Brain microvascular endothelial cell (primary cell): ENCODE data around the gene WEE2.

Source experiments
- DNase-seq: peaks from one replicate; pipeline ENCODE4 v3.0.0-alpha.2; 2020
- H3K27ac ChIP-seq: fragments of 250-450 bp; sonication (Bioruptor Pico); 2 replicates; pipeline ENCODE4 v1.5.1; 2020; ENCODE audit warnings: mild to moderate bottlenecking, moderate library complexity
- H3K27me3 ChIP-seq: fragments of 250-450 bp; sonication (Bioruptor Pico); replicated peaks from 2 replicates; pipeline ENCODE4 v1.5.1; 2020; ENCODE audit warnings: mild to moderate bottlenecking
- H3K36me3 ChIP-seq: fragments of 250-450 bp; sonication (Bioruptor Pico); replicated peaks from 2 replicates; pipeline ENCODE4 v1.5.1; 2020; ENCODE audit warnings: mild to moderate bottlenecking
- H3K4me3 ChIP-seq: 2 replicates; pipeline ENCODE4 v1.5.1; 2011; ENCODE audit warnings: low read depth, mild to moderate bottlenecking, control low read depth, low read length, moderate library complexity
- in situ Hi-C: cut with HindIII; loops from 2 replicates; pipeline ENCODE4 v1.10.0; 2017; ENCODE audit warnings: low sequenced_read_pairs, low pct_ligation_motif_present
- TF ChIP-seq, protein P1 (sequence below): IDR thresholded peaks from 2 replicates; pipeline ENCODE4 v1.5.1; 2011; ENCODE audit warnings: low read depth, mild to moderate bottlenecking, moderate library complexity, low read length, control low read depth, inconsistent platforms; ENCODE audit errors: missing control alignments

Gene WEE2

DNA sequence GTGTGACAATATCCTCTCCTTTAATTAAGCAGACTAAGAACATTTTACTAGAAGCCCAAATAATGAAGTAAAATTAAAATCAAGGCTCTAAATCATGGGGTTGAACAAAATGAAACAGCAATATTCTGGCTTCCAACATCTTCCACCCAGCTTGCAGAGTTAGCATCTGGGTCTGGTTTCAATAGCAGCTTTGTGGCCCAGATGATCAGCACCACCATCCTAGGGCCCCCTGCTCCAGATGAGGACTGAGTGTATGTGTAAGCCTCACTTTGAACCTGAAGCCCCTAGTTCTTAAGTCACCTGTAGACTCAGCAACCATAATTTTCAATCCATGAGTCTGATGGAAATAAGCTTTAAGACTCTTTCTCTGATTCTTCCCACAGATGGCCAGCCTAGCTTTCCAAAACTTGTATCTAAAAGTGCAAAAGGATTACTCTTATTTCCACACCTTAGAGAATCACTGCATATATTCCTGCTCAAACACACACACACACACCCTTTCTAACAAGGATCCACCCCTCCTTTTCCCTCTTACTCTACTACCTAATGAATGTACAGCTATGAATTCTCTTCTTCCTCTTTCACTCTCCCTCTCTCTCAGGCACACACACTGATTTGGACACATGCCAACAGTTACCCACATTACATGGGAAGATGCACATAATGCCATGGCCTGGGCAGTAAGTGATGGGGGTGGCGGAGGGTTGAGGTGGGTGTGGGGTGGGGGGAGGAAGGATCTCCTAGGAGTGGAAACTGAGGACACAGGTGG is 9.7 kb upstream of the WEE2 start:
- Histone ChIP-seq H3K36me3 (no peaks in the 10 kb centered on the region), H3K27me3 (no peaks in the 10 kb centered on the region), H3K27ac (no peak overlapping the region), H3K4me3 (no peak overlapping the region)
- TF ChIP-seq, protein P1, sequence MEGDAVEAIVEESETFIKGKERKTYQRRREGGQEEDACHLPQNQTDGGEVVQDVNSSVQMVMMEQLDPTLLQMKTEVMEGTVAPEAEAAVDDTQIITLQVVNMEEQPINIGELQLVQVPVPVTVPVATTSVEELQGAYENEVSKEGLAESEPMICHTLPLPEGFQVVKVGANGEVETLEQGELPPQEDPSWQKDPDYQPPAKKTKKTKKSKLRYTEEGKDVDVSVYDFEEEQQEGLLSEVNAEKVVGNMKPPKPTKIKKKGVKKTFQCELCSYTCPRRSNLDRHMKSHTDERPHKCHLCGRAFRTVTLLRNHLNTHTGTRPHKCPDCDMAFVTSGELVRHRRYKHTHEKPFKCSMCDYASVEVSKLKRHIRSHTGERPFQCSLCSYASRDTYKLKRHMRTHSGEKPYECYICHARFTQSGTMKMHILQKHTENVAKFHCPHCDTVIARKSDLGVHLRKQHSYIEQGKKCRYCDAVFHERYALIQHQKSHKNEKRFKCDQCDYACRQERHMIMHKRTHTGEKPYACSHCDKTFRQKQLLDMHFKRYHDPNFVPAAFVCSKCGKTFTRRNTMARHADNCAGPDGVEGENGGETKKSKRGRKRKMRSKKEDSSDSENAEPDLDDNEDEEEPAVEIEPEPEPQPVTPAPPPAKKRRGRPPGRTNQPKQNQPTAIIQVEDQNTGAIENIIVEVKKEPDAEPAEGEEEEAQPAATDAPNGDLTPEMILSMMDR: no peak
- no peak for DNase-seq
- in situ Hi-C loops: no loop called here

DNA sequence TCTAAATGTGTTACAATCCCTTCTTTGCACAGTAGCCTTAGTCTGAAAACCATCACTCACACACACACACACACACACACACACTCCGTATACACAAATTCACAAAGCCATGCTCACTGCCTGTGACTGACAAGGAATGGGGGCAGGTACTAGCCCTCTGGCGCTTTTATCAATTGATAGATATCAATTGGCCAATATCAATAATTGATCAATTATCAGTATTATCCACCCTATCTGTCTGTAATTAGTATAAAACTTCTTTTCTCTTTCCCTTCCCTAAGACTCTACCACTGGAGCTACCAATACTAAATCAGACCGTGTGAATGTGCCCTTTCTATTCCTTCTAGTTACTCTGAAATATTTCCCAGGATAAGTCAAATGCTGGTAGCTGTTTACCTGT is 8.3 kb upstream of the WEE2 start:
- Histone ChIP-seq H3K36me3 (no peaks in the 10 kb centered on the region), H3K27me3 (no peaks in the 10 kb centered on the region), H3K4me3 (no peak overlapping the region), H3K27ac (no peak overlapping the region)
- in situ Hi-C loops: no loop called here
- no peak for DNase-seq
- TF ChIP-seq, protein P1: no peak

DNA sequence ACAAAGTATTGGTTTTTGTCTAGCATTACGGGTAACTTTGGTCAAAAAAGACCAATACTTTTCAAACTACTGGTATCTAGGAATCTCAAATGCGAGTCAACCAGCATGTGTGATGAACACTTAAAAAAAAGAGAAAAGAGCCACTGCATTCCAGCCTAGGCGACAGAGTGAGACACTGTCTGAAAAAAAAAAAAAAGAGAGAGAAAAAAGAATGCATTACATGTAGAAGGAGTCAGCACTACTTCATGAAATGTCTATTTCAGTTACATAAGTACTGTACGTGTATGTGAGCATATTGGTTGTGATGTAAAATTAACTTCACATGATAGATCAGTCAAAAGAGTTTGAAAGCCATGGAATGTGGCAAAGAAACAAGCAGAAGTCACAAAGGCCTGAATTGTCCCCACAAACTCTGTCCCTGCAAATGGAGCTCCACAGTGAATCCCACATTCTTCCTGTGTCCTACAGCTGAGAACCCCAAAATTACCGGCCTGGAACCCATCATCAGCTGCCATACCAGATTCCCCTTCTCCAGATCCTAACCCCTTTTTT is 7.8 kb upstream of the WEE2 start:
- Histone ChIP-seq H3K27me3 (no peaks in the 10 kb centered on the region), H3K27ac (no peak overlapping the region), H3K4me3 (no peak overlapping the region), H3K36me3 (no peaks in the 10 kb centered on the region)
- in situ Hi-C loops: no loop called here
- TF ChIP-seq, protein P1: no peak
- DNase-seq: no peak

DNA sequence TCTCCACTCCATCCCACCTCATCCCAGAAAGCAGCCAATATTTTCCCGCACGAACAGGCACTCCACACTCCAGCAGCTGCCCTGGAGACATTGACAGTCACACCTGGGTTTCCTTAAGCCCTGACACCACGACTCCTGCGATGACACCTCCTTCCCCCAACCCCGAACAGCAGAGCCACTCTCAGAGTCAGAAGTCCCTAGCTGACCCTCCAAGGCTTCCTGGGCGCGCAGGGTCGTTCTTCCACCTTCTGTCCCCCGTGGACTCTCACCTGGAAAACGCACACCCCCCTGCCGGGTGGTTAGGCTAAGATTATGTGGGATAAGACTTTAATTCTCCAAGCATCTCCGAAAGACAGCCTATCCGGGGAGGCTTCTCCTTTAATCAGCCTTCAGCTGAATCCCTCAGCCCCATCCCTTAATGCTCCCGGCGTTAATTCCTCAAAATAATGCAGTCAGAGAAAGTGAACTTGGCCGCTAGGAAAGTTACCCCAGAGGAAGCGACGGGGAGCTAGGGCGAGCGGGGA is 7.2 kb upstream of the WEE2 start:
- TF ChIP-seq, protein P1: no peak
- no peak overlapping the region for H3K27ac ChIP-seq
- in situ Hi-C loops: no loop called here
- peak overlapping the region; percentile 65 for H3K4me3 ChIP-seq
- no peaks in the 10 kb centered on the region for H3K27me3 ChIP-seq
- DNase-seq: no peak
- H3K36me3 ChIP-seq: no peaks in the 10 kb centered on the region

DNA sequence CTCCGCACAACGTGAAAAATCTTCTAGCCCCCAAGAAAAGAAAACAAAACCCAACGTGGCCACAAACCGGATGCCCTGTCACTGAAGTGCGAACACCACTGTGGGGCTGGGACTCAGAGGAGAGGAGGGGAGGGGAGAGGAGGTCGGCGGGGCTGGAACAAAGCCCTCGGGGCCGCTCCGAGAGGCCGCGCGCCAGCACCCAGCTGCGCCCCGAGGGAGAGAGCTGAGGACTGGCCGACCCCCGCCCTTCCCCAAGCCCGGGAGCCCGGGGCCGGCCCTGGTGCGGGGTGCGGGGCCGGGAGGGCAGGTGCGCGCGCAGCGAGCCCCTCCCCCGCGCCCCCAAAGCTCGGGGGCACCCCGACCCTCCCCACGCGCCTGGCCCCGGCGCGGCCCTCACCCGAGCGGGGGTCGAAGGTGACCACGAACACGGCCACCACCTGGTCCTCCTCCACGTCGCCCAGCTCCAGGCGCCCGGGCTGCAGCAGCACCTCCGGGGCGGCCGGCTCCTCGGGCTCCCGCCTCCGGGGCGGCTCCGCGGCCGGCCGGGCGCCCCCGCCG is 6.6 kb upstream of the WEE2 start:
- H3K27ac ChIP-seq: no peak overlapping the region
- TF ChIP-seq, protein P1: no peak
- no peak for DNase-seq
- H3K4me3 ChIP-seq: peak overlapping the region; percentile 65
- H3K36me3 ChIP-seq: no peaks in the 10 kb centered on the region
- no peaks in the 10 kb centered on the region for H3K27me3 ChIP-seq
- in situ Hi-C loops: no loop called here
